ENCODE data around the gene BEND3. TPM values are rescaled to one million over a fixed set of nuclear protein-coding genes. Genes with fewer than 3 reads are reported as not detected.

Gene BEND3
- total and polyA plus RNA-seq, 10 of the 15 experiments (the other 5 are each of a cell fraction or from before 2014, with no cell fraction given): 1.1 to 9.0 (median 3.6) TPM

- TF ChIP-seq CUX1 (IDR thresholded peaks at IDR 0.05; ENCODE audit: insufficient replicate concordance, low read depth, low read length): no peak
- no peak for TF ChIP-seq STAT3 (IDR thresholded peaks at IDR 0.05; ENCODE audit: low read depth, low read length)
- no peak for TF ChIP-seq JUND (IDR thresholded peaks at IDR 0.05; ENCODE audit: low read depth, low read length)
- no peak for TF ChIP-seq BCLAF1 (IDR thresholded peaks at IDR 0.05)
- TF ChIP-seq ZNF274 (IDR thresholded peaks at IDR 0.05; ENCODE audit: insufficient read depth, insufficient read length): no peak
- no peak for TF ChIP-seq CREM (IDR thresholded peaks at IDR 0.05; ENCODE audit: low read depth)
- no peak for TF ChIP-seq IRF3 (IDR thresholded peaks at IDR 0.05)
- TF ChIP-seq ESRRA (IDR thresholded peaks at IDR 0.05; ENCODE audit: low read length): no peak
- TF ChIP-seq SP1 (IDR thresholded peaks at IDR 0.05; ENCODE audit: low read depth, low read length): no peak
- TF ChIP-seq CEBPB (IDR thresholded peaks at IDR 0.05; ENCODE audit: borderline replicate concordance in 1 of 2, low read depth in 2 of 2, low read length in 2 of 2): no peak
- no peak for TF ChIP-seq PAX8 (IDR thresholded peaks at IDR 0.05)
Measured at GRCh38 chr6:107121964-107122495, 6.7 kb upstream of the BEND3 start (continued).

All from GM12878 (cell line).